Measurements from ENCODE around the gene ALOX12B.
"Not testable (repeated sequence)": the region's sequence is repeated elsewhere in the genome, so short reads cannot be mapped to it uniquely, and the experiment has no call there.

ALOX12B gene

GRCh38 chr17:8118769-8119580 lies 31.5 kb upstream of the ALOX12B start:
- peak; percentile 85 for DNase-seq

- DNase-seq, result no peak
Measured at GRCh38 chr17:8117980-8118768, 30.7 kb upstream of the ALOX12B start, which contains the start of gene ALOXE3. Gene ALOXE3 (minus strand): TSS chr17:8118514. CDS start chr17:8117990, 524 bp downstream.

- DNase-seq, result no peak
Measured at GRCh38 chr17:8117367-8117979, 30.0 kb upstream of the ALOX12B start.

- no peak for DNase-seq
Measured at GRCh38 chr17:8116776-8117175, 29.3 kb upstream of the ALOX12B start.

GRCh38 chr17:8110907-8111306 lies 23.4 kb upstream of the ALOX12B start:
- no peak for DNase-seq

GRCh38 chr17:8110456-8110804 lies 22.9 kb upstream of the ALOX12B start:
- DNase-seq, result no peak

- DNase-seq, result peak; percentile 78
Measured at GRCh38 chr17:8109661-8110455, 22.3 kb upstream of the ALOX12B start.

- DNase-seq, result no peak
Measured at GRCh38 chr17:8108972-8109660, 21.6 kb upstream of the ALOX12B start.

GRCh38 chr17:8106980-8107379 lies 19.5 kb upstream of the ALOX12B start:
- DNase-seq, result not testable (repeated sequence)

GRCh38 chr17:8105957-8106398 lies 18.5 kb upstream of the ALOX12B start:
- DNase-seq, result no peak

- DNase-seq, result no peak
Measured at GRCh38 chr17:8104911-8105310, 17.4 kb upstream of the ALOX12B start.

GRCh38 chr17:8103549-8103948 lies 16.0 kb upstream of the ALOX12B start:
- DNase-seq, result no peak

GRCh38 chr17:8101721-8102120 lies 14.2 kb upstream of the ALOX12B start:
- DNase-seq, result no peak

GRCh38 chr17:8100763-8101162 lies 13.2 kb upstream of the ALOX12B start:
- DNase-seq, result no peak

- no peak for DNase-seq
Measured at GRCh38 chr17:8100111-8100510, 12.6 kb upstream of the ALOX12B start.

GRCh38 chr17:8096541-8096940 lies 9.0 kb upstream of the ALOX12B start:
- no peak for DNase-seq

GRCh38 chr17:8095361-8095760 lies 7.8 kb upstream of the ALOX12B start:
- DNase-seq, result no peak

- DNase-seq, result peak; percentile 59
Measured at GRCh38 chr17:8091033-8091687, 3.6 kb upstream of the ALOX12B start.

GRCh38 chr17:8089728-8090127 lies 2.2 kb upstream of the ALOX12B start:
- DNase-seq, result no peak

GRCh38 chr17:8087952-8088230 lies 375 bp upstream of the ALOX12B start:
- DNase-seq, result no peak

GRCh38 chr17:8084250-8084649 lies 3.3 kb downstream of the ALOX12B start:
- no peak for DNase-seq

- no peak for DNase-seq
Measured at GRCh38 chr17:8082292-8082691, 5.2 kb downstream of the ALOX12B start.
